Nephron (organoid): Measurements from ENCODE around the gene DHX35.

Experiments
- H3K27ac Mint-ChIP-seq, 3 experiments: 2 replicates each; pipeline ENCODE4 v1.8.0; 2020; ENCODE audit warnings: mixed read lengths in 3 of 3, mild to moderate bottlenecking in 2 of 3, moderate library complexity in 1 of 3
- H3K27me3 Mint-ChIP-seq: 2 replicates; pipeline ENCODE4 v1.8.0; 2021; ENCODE audit warnings: low read depth, mild to moderate bottlenecking, moderate library complexity, mixed read lengths
- H3K36me3 Mint-ChIP-seq: 2 replicates; pipeline ENCODE4 v1.8.0; 2020; ENCODE audit warnings: low read depth, mixed read lengths
- H3K4me1 Mint-ChIP-seq: 2 replicates; pipeline ENCODE4 v1.8.0; 2020; ENCODE audit warnings: mixed read lengths
- H3K4me3 Mint-ChIP-seq, 3 experiments: 2 replicates each; pipeline ENCODE4 v1.8.0; 2020; ENCODE audit warnings: mild to moderate bottlenecking in 3 of 3, mixed read lengths in 3 of 3, moderate library complexity in 2 of 3
- H3K9me3 Mint-ChIP-seq: 2 replicates; pipeline ENCODE4 v1.8.0; 2020; ENCODE audit warnings: mixed read lengths
- CTCF ChIP-seq, 3 experiments: fragments of 200-600 bp; sonication (generic); IDR thresholded peaks; one replicate each; pipeline ENCODE4 v1.5.0; 2021; ENCODE audit warnings: antibody characterized with exemption in 3 of 3; ENCODE audit not compliant: unreplicated experiment in 3 of 3

DHX35 gene

GRCh38 chr20:38937000-38937399 is 25.1 kb upstream of the DHX35 start:
- H3K27me3 Mint-ChIP-seq: no peaks in the 10 kb centered on the region
- H3K4me1 Mint-ChIP-seq: no peaks in the 10 kb centered on the region
- H3K27ac Mint-ChIP-seq: no peak overlapping the region

GRCh38 chr20:38937978-38938473 is 24.1 kb upstream of the DHX35 start:
- Mint-ChIP-seq H3K4me1 (no peaks in the 10 kb centered on the region), H3K27ac (peak overlapping the region in 1 of 3 experiments; percentile 6), H3K36me3 (peaks cover 25% of the 10 kb centered on the region), H3K27me3 (no peaks in the 10 kb centered on the region), H3K9me3 (no peaks in the 10 kb centered on the region), H3K4me3 (no peak overlapping the region)
- TF ChIP-seq CTCF (IDR thresholded peaks at IDR 0.05; ENCODE audit: unreplicated experiment in 3 of 3): no peak

More at GRCh38 chr20:38937000-38937399, 25.1 kb upstream of the DHX35 start:
- peaks cover 15% of the 10 kb centered on the region for H3K36me3 Mint-ChIP-seq
- TF ChIP-seq CTCF (IDR thresholded peaks at IDR 0.05; ENCODE audit: unreplicated experiment in 3 of 3): no peak
- H3K4me3 Mint-ChIP-seq: no peak overlapping the region
- H3K9me3 Mint-ChIP-seq: no peaks in the 10 kb centered on the region

GRCh38 chr20:38939686-38940085 is 22.5 kb upstream of the DHX35 start:
- no peaks in the 10 kb centered on the region for H3K27me3 Mint-ChIP-seq
- H3K27ac Mint-ChIP-seq: no peak overlapping the region
- H3K9me3 Mint-ChIP-seq: no peaks in the 10 kb centered on the region
- peaks cover 32% of the 10 kb centered on the region for H3K36me3 Mint-ChIP-seq
- no peaks in the 10 kb centered on the region for H3K4me1 Mint-ChIP-seq
- no peak for TF ChIP-seq CTCF (IDR thresholded peaks at IDR 0.05; ENCODE audit: unreplicated experiment in 3 of 3)
- no peak overlapping the region for H3K4me3 Mint-ChIP-seq

- Mint-ChIP-seq H3K27ac (no peak overlapping the region), H3K4me3 (no peak overlapping the region), H3K9me3 (no peaks in the 10 kb centered on the region), H3K27me3 (no peaks in the 10 kb centered on the region), H3K4me1 (no peaks in the 10 kb centered on the region), H3K36me3 (peaks cover 36% of the 10 kb centered on the region)
- TF ChIP-seq CTCF (IDR thresholded peaks at IDR 0.05; ENCODE audit: unreplicated experiment in 3 of 3): no peak
Observed at GRCh38 chr20:38940644-38941043, 21.5 kb upstream of the DHX35 start.

GRCh38 chr20:38941726-38942389 is 20.3 kb upstream of the DHX35 start:
- Mint-ChIP-seq H3K36me3 (peaks cover 43% of the 10 kb centered on the region), H3K27me3 (no peaks in the 10 kb centered on the region), H3K4me1 (no peaks in the 10 kb centered on the region), H3K27ac (no peak overlapping the region), H3K4me3 (no peak overlapping the region), H3K9me3 (no peaks in the 10 kb centered on the region)
- no peak for TF ChIP-seq CTCF (IDR thresholded peaks at IDR 0.05; ENCODE audit: unreplicated experiment in 3 of 3)

- H3K27ac Mint-ChIP-seq: no peak overlapping the region
- no peak for TF ChIP-seq CTCF (IDR thresholded peaks at IDR 0.05; ENCODE audit: unreplicated experiment in 3 of 3)
- H3K9me3 Mint-ChIP-seq: no peaks in the 10 kb centered on the region
- H3K4me3 Mint-ChIP-seq: no peak overlapping the region
- H3K27me3 Mint-ChIP-seq: no peaks in the 10 kb centered on the region
- H3K4me1 Mint-ChIP-seq: no peaks in the 10 kb centered on the region
- H3K36me3 Mint-ChIP-seq: peaks cover 55% of the 10 kb centered on the region
Observed at GRCh38 chr20:38945012-38945411, 17.1 kb upstream of the DHX35 start.
